Tibial nerve (tissue), 3 donors: Measurements from ENCODE around the gene SMOC1.

Experiments used
- CTCF ChIP-seq, 5 experiments: fragments of 200-600 bp in 3 of 5; fragments of 450-650 bp in 2 of 5; sonication (generic) in 3 of 5; IDR thresholded peaks; one replicate each; pipeline ENCODE4 v1.5.1; 2016 to 2019; ENCODE audit warnings: antibody characterized with exemption in 5 of 5, mild to moderate bottlenecking in 3 of 5, moderate library complexity in 2 of 5
- POLR2A ChIP-seq, 2 donors: fragments of 450-650 bp; IDR thresholded peaks; one replicate each; pipeline ENCODE4 v1.6.1; 2017; ENCODE audit warnings: antibody characterized with exemption in 2 of 2, mild to moderate bottlenecking in 2 of 2, moderate library complexity in 2 of 2

DNA sequence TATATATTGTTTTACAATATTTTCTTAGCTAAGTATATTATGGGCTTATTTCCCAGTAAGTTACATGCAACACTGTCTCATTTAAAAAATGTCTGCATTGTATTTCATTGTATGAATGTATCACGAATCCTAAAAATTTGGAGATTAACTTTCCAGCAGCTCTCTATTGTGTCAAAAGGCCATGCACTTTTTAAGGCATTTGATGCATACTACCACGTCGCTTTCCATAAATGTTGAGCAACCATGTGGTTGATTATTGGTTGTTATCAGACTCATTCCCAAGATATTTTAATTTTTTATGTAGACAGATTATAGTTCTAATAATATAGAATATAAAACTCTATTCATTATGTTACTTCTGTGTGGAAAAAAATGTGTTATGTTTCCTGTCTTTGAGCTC, 79.9 kb downstream of the SMOC1 start:
- no peak for TF ChIP-seq CTCF (IDR thresholded peaks at IDR 0.05)
- no peak for TF ChIP-seq POLR2A (IDR thresholded peaks at IDR 0.05)
